Bone marrow (tissue), 2 donors: ENCODE data around the gene IDUA.

Experiments used
- DNase-seq, 2 donors: peaks; one replicate each; lab custom pipeline; 2025; lab: John Stamatoyannopoulos, UW

Gene IDUA

DNA sequence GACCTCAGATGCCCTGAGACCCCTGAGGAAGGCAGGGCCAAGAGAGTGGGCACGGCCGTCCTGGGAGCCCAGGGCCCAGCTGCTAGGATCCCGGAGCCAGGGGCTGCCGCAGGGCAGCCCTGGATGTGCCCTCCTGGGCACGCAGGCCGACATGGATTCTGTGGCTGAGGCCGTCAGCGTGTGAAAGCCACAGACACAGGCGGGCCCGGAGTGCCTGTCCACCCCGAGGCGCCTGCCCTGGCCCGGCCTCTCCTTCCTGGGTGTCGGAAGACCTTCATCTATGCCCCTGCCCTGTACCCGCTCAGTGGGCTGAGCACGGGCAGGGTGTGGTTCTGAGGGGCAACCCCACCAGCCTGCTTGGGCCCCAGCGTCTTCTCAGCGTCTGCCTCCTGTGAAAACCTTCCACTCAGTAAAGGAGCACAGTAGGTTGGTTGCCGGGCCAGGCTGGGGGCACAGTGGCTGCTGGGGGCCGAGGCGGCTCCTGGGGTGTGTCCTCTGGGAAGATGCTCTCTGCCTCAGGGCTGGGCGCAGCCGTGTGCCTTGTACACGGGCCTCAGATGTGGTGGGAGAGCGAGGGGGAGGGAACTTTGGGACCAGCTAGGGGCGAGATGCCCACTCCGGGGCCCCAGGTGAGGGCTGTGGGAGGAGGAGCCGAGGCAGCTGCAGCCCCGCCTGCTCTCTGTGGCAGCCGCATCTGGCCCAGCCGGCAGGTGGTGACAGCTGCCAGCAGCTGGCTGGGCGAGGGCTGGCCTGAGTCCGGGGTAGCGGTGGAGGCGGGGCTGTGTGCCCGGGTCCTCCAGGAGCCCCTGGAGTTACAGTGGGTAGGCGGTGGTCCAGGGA is 45.3 kb downstream of the IDUA start:
- no peak for DNase-seq

DNA sequence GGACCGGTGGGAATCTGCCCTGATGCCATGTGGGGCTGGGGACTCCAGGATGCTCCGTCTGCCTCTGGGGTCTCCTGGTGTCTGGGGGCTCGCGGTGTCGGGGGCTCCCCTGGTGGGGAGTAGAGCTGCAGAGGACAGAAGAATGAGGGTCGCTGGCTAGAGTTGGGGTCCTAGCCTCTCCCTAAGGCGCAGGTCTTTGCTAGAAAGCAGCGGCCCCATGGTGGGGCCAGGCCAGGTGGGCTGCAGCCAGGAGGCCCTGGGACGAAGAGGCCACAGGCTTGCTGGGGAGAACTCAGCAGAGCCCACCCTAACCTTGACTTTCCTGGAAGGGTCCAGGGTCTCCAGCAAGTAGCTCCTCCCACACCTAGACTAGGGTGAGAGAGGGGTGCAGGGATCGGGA is 46.0 kb downstream of the IDUA start:
- DNase-seq = no peak

DNA sequence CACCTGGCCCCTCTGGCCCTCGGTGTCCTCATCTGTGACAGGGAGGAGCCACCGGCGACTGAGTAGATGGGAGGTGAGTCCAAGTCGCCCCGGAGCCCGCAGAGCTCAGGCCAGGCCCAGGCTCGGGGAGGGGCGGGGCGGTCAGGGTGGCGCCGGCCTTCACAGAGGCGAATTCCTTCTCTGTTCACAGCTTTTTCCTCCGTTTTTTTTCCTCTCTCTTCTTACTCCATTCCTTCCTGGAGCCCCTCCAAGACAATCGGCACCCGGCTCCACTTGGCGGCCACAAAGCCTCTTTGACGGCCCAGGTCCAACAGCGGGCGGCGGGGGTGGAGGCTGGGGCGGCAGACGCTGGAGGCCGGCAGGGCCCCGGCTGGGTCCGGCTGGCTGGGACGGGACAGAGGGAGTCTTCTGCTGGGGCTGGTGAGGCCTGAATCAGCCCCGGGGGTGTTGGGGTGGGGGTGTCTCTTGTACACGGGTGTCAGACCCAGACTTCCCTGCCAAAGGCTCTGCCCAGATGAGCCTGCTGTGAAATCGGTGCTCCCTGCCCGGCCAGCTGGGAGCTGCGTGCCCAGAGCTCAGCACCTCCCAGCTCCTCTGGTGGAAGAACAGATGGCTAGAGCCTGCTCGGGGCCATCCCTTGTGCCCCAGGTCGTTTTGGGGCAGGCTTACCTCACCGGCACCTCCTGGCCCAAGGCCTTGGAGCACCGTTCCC is 47.2 kb downstream of the IDUA start:
- no peak for DNase-seq

DNA sequence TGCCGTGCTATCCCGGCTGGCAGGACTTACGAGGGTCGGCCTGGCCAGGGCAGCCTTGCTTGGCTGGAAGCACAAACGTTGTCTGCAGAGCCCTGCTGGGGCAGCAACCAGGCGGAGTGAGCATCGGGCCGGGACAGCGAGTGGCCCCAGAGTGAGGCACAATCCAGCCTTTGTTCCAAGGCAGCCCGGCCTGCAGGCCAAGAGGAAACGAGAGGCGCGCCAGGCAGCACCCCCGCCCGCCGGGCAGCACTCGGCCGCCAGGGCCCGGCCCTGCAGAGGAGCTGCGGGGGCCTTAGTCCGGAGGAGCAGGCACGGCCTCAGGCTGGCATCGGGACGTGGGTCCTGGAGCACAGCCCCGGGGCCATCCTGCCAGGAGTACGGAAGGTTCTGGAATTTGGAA is 48.7 kb downstream of the IDUA start:
- DNase-seq = no peak

DNA sequence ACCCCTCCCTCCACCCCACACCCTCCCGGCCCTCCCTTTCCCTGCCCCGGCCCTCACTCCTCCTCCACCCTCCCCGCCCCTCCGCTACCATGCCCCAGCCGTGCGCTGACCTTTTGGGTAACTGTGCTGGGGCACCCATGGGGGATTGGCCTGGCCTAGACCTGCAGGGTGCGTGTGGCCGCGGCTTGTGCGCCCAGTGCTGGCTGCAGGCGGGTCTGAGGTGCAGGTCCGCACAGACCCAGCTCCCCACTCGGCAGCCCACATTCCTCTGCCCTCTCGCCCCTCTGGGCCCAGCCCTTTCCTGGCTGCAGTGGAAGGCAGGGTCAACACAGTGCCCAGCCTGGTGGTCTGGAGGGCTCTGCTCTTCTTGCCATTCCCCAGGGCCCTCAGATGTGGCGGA is 49.3 kb downstream of the IDUA start:
- DNase-seq = no peak

DNA sequence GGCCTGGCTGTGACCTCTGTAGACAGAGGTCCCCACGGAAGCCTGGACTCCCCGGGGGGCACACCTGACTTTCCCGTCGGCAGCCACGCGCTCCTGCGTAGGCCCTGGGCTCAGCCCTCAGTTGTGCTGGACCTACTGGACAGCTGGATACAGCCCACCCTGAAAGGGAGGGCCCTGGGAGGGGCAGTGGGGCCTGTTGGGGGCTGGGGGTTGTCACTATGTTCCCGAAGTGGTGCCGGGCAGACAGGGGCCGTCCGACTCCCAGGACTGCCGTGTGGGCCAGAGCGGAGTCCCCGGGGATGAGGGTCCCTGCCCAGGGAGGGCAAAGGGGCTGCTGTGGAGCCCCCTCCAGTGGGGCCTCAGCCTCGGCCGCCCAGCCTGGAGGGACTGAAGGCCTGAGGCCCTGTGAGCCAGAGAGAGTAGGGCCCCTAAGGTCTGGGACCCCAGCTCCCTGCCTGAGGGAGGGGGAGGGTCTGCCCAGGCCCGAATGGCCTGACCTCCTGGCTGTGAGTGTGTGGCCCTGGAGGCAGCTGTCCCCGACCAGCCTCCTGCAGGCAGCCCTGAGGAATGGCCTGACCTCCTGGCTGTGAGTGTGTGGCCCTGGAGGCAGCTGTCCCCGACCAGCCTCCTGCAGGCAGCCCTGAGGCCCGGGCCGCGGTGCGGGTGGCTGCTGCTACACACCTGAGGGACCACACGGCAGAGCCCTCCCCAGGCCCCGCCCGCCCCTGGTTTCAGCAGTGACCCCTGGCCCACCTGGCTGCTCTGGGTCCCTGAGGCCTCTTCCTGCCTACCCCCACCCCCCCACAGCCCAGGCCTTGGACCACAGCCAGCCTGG is 50.3 kb downstream of the IDUA start:
- DNase-seq = no peak

DNA sequence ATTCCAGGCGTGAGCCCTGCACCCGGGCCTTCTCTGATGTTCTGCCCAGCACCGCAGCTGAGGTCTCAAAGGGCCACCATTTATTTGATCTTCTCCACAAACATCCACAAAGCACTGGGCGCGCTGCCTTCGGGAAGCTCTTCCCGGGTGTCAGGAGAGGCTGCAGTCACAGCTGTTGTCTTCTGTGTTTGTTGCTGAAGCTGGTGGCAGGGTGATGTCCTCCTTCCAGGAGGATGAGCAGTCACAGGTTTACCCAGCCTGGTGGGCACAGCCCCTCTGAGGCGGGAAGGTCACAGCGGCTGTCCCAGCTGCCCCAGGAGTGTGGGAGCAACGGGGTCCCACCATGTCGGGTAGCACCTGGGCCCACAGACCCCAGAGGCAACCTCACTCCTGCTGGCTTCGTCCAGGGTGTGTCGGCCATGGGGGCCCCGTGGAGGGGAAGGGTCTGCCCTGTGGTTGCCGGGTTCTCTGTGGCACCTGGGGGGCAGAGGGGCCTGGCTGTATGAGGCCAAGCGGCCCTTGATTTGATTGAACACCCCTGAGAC is 52.2 kb downstream of the IDUA start:
- no peak for DNase-seq

DNA sequence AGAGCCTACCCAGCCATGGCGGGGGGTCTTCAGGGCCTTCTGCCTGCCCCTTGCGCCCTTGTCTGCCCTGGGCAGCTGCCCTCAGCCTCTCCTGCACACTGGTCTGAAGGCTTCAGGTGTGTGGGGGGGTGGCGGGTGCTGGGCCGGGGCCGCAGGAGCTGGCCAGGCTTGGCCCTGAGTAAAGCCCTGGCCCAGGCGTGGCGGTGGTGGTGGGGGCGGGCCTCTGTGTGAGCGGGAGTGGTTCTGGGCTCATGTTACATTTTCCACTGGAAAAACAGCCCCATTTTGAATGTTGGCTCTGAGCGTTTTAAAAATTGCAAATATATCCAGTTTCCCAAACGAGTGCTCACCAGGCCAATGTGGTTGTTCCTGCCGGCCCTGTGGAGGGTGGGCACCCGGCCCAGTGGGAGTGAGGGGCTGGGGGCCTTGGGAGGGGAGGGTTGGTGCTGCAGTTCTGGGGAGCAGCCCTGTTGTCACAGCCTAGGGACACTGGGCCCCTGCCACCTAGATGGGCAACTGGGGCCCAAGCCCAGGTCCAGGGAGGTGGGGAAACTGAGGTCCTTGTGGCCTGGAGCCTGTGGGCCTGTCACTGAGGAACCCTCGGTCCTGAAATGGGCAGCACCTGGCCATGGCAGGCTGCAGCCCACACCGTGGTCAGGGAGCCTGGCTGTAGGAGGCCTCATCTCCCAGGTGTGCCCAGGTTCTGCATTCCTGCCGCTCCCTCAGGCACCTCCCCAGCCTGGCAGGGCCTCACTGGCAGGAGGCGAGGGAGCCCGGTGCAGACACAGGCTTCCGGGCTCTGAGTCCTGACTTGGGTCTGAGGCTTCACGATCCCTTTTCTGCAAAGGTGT is 52.9 kb downstream of the IDUA start:
- no peak for DNase-seq

DNA sequence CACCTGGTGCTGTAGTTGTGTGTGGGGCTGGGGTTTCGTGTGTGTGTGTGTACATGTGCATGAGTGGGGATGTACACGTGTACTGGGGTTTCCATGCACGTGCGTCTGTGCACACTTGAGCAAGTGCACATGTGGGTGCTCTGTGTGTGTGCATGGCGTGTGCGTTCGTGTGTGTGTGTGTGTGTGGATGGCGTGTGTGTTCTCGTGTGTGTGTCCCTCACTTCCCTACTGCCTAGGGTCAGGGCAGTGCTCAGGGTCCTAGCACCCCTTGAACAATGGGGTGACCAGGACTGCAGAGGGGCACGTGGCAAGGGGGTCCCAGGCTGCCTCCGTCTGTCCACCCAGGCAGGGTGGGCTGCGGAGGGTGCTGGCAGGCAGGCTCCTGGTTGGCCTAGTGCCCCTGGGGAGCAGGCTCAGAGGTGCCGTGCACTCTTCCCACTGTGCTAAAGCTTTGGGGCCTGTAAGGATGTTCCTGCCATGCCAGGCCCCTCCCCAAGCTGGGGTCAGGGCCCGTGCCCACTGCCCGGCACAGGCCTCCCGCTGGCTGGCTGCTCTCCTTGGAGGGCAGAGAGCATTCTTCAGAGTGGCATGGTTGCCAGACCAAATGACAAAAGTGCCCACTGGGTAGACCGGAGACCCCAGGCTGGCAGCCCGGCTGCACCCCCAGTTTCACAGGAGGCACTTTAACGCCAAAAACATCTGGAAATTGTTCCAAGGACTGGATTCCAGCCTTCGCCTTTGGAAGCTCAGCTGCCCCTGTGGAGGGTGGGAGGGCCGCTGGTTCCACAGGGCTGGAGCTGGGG is 53.7 kb downstream of the IDUA start:
- no peak for DNase-seq

DNA sequence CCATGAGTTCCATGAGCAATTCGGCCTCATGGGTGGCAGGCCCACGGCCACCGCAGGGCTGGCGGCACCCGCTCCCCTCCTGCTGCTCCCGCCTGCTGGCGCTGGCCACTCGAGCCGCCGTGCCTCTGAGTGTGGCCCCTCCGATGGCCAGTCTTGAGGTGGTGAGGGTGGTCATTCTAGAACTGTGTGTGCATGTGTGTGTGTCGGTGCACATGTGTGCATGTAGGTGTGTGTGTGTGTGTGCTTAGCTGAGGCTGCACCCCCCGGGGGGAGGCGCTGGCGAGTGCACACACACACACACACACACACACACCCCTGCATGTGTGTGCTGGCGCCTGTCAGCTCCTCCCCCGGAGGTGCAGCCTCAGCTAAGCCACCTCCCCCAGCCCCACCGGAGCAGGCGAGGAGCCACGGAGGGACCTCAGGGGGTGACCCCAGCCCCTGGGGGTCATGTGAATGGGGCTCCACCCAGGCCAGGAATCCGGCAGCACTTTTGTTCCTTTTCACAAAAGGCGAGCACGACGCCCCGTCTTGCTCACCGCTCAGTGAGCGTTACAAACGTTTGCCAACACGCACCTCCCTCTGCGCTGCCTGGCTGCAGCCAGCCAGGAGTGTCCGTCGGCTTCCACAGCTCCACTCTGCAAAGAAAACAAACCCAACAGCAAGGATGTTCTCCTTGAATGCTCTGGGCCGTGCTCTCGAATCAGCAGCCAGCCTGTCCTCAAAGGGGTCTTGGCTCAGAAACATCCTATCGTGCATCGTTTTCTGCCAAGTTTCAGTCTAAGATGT is 54.5 kb downstream of the IDUA start:
- DNase-seq = no peak

DNA sequence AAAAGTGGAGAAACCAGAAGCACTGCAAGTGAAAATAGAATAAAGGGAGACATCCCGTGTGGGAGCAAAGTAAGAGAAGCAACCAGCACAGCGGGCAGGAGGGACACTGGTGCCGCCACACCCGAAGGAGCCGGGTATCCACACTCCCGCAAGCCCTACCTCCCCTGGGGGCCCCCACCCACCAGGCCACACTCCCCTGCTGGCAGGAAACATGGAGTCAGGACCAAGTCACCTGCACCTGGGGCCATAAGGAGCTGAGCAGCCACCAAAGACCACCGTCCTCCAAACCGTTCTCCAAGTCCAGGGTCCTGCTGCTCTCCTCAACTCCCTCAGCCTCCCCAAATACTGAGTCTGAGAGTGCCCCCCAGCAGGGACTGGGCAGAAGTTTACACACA is 55.1 kb downstream of the IDUA start:
- no peak for DNase-seq

DNA sequence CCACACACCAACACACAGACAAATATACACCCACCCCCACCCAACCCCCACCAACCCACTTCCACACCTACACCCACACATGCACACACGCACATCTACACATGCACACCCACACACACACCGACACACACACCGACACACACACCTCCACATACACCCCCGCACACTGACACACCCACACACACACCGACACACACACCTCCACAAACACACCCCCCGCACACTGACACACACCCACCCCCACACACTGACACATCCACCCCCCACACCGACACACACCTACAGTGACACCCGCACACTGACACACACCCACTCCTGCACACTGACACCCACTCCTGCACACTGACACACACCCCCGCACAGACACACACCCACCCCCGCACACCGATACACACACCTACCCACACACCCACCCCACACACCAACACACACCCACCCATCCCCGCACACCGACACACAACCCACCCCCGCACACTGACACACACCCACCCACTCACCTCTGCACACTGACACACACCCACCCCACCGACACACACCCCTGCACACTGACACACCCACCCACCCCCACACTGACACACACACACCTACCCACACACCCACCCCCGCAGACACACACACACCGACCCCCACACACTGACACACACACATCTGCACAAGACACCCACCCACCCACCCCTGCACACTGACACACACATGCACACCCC is 55.7 kb downstream of the IDUA start:
- DNase-seq = no peak

DNA sequence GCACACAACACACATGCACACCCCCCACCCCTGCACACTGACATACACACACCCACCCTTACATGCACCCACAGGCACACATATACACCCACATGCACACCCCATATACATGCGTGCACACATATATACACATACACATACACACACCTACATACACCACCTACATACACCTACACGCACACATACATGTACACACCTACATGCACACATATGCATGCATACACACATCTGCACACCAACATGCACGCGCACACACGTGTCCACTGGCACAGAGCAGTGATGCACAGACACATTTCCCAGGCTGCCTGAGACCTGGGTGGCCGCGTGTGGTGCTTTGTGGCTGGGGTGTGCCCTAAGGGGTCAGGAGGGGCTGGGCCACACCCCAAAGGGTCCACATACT is 56.3 kb downstream of the IDUA start:
- DNase-seq = no peak

DNA sequence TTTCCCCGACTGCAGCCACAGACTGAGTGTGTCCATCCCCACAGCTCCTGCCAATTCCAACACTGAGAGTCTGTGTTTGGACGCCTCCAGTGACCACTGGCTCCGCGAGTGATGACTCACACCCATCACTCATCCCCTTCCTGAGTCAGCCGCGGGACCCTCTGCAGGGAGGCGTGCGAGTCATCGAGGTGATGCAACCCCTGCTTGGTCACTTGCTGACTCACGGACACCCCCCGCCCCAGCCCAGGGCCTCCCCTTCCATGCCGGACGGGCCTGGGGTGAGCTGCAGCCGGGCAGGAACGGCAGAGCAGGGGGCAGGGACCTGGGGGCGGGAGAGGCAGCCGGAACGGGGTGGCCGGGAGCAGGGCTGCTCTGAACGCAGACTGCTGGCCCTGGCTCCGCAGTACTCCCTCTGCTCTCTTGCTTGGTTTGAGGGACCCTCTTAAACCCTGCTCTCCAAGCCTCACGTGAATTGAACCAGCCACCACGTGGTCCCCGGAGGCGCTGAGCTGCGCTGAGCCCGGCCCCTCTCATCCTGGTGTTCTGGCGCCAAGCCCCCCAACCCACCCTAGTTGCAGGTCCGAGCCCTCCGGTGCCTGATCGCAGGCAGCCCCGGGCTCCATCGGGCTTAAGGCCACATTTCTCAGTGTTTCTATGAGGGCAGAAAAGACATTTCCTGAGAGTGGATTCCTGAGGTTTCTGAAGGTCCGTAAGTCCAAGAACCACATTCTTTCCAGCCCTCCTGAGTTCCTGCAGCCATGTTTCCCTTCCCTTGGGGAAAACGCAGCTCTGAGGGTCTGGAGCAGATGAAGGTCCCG is 57.0 kb downstream of the IDUA start:
- DNase-seq = peak; percentile 5 to 79

DNA sequence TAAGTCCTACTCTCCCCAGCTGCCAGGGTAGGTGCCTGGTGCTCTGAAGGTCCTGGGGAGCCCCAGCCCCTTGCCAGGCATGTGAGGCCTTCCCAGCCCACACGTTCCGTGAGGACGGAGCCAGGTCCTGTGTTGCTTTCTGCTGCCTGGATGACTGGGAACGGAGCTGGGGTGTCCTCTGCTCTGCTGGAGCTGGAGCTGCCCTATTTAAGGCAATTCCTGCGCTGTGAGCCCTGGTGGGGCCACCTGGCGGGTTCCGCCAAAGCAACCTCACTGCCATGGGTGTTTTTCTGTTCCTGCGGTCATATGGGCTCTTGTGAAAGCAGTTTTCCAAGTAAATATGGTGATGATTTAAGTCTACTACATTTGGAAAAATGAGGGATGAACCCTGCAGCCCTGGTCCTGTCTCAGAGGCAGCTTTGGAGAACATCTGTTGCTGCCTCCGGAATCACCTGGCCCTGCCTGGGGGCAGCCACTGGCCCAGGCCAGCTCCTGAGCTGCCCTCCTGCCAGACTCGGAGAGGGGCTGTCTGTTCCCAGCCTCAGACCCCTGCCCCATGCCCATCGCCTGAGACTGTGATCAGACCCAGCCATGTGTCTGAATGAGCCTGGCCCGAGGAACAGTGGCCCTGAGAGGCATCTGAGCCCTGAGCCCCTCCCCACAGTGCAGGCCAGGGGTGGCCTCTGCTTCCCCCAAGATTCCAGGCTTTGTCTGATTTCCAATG is 57.8 kb downstream of the IDUA start:
- DNase-seq = no peak

DNA sequence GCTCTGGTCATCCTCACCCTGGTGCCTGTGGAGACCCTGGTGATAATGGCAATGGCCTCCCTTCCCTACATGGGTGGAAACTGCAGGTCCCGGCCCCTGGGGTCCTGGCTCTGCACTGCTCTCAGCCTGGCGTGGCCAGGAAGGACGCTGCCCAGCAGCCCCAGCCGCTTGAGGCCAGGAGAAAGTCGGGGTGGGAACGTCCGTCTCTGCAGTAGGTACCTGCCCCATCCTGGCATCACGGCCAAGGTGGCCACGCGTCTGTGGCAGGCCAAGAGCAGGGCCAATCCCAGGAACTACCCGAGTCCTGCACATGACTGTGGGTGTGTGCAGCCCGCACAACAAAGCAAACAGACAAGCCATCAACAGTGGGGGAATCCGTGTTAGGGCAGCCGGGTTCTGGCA is 58.4 kb downstream of the IDUA start:
- no peak for DNase-seq

DNA sequence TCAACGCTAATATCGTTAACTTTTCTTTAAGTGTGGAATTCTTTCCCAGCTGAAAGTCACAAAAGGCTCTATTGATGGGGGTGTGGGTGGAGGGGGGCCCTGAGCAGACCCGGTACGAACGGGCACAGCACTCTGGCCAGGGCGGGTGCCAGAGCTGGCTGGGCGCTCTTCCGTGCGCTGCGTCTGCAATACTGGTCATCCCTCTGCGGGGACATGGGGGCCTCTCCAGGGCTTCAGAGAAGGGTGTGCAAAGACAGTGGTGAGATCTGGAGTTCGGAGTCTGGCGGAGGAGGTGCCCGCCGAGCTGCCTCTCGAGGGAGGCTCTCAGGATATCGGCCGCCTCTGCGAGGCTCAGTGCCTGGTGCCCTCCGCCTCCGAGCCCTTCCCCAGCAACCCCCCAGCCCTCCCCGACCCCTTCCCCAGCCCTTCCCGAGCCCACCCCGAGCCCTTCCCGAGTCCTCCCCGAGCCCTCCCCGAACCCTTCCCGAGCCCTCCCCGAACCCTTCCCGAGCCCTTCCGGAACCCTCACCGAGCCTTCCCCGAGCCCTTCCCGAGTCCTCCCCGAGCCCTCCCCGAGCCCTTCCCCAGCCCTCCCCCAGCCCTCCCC is 58.9 kb downstream of the IDUA start:
- DNase-seq = no peak
